Astrocyte (in vitro differentiated cells and primary cell): ENCODE measurements around the gene CAPN9. TPM values are rescaled to one million over a fixed set of nuclear protein-coding genes. Genes with fewer than 3 reads are reported as not detected.

Experiments
- DNase-seq: peaks from one replicate; pipeline ENCODE4 v3.0.0-alpha.2; 2010; ENCODE audit warnings: low read depth
- FAIRE-seq: peaks from 2 replicates; lab custom pipeline; 2011; peaks lifted over from hg19 to GRCh38; lab: Jason Lieb, UNC
- H2AFZ ChIP-seq: 2 replicates; pipeline ENCODE4 v1.6.0; 2012; ENCODE audit warnings: low read depth, low read length, inconsistent platforms
- H3K27ac ChIP-seq: 2 replicates; pipeline ENCODE4 v1.5.1; 2011; ENCODE audit warnings: low read depth, low read length, inconsistent platforms
- H3K27me3 ChIP-seq: 2 replicates; pipeline ENCODE4 v1.6.0; 2011; ENCODE audit warnings: low read length, inconsistent platforms; ENCODE audit not compliant: insufficient read depth
- H3K36me3 ChIP-seq: 2 replicates; pipeline ENCODE4 v1.5.1; 2011; ENCODE audit warnings: low read length, inconsistent platforms; ENCODE audit not compliant: insufficient read depth
- H3K4me1 ChIP-seq: 2 replicates; pipeline ENCODE4 v1.5.1; 2011; ENCODE audit warnings: low read length, inconsistent platforms; ENCODE audit not compliant: insufficient read depth
- H3K4me2 ChIP-seq: 2 replicates; pipeline ENCODE4 v1.6.0; 2012; ENCODE audit warnings: low read length, inconsistent platforms
- H3K4me3 ChIP-seq: 2 replicates; pipeline ENCODE4 v1.5.1; 2011; ENCODE audit warnings: low read depth, mild to moderate bottlenecking, low read length, inconsistent platforms; ENCODE audit not compliant: insufficient read depth
- H3K79me2 ChIP-seq: 2 replicates; pipeline ENCODE4 v1.6.0; 2012; ENCODE audit warnings: mild to moderate bottlenecking, low read length, inconsistent platforms; ENCODE audit not compliant: insufficient read depth
- H3K9ac ChIP-seq: 2 replicates; pipeline ENCODE4 v1.6.0; 2012; ENCODE audit warnings: mild to moderate bottlenecking, low read length, inconsistent platforms
- H3K9me3 ChIP-seq: 2 replicates; pipeline ENCODE4 v1.5.1; 2012; ENCODE audit warnings: low read depth, mild to moderate bottlenecking, low read length, inconsistent platforms; ENCODE audit not compliant: insufficient read depth
- H4K20me1 ChIP-seq: 2 replicates; pipeline ENCODE4 v1.6.0; 2012; ENCODE audit warnings: low read length, inconsistent platforms; ENCODE audit not compliant: insufficient read depth
- H3K27ac Mint-ChIP-seq: one replicate; pipeline ENCODE4 v1.8.0; 2021; ENCODE audit warnings: mild to moderate bottlenecking, mixed read lengths; ENCODE audit not compliant: unreplicated experiment
- H3K27me3 Mint-ChIP-seq: one replicate; pipeline ENCODE4 v1.8.0; 2021; ENCODE audit warnings: low read depth, mixed read lengths; ENCODE audit not compliant: unreplicated experiment
- H3K36me3 Mint-ChIP-seq: one replicate; pipeline ENCODE4 v1.8.0; 2021; ENCODE audit warnings: low read depth, mixed read lengths; ENCODE audit not compliant: unreplicated experiment
- H3K4me1 Mint-ChIP-seq: one replicate; pipeline ENCODE4 v1.8.0; 2021; ENCODE audit warnings: low read depth, mixed read lengths; ENCODE audit not compliant: unreplicated experiment
- H3K4me3 Mint-ChIP-seq: one replicate; pipeline ENCODE4 v1.8.0; 2021; ENCODE audit warnings: mild to moderate bottlenecking, moderate library complexity, mixed read lengths; ENCODE audit not compliant: unreplicated experiment
- H3K9me3 Mint-ChIP-seq: one replicate; pipeline ENCODE4 v1.8.0; 2021; ENCODE audit warnings: mild to moderate bottlenecking, mixed read lengths; ENCODE audit not compliant: unreplicated experiment
- CTCF ChIP-seq: IDR thresholded peaks from 2 replicates; pipeline ENCODE4 v1.5.1; 2011; ENCODE audit warnings: low read depth, mild to moderate bottlenecking, inconsistent platforms, low read length, moderate library complexity; ENCODE audit not compliant: insufficient read depth
- EZH2 ChIP-seq: IDR thresholded peaks from 2 replicates; pipeline ENCODE4 v1.6.1; 2012; ENCODE audit warnings: mild to moderate bottlenecking, low read length, inconsistent platforms; ENCODE audit not compliant: insufficient read depth
- total RNA-seq: library from RNA; stranded (reverse); gene quantifications from 2 replicates; pipeline ENCODE4 v1.2.1, GENCODE V29; 2021

CAPN9 gene
- total RNA-seq, 1 donor from 2014 or later = not detected

- Histone ChIP-seq H3K27ac (no peak overlapping the region), H3K4me1 (no peaks in the 10 kb centered on the region), H3K36me3 (no peaks in the 10 kb centered on the region), H3K9me3 (no peaks in the 10 kb centered on the region), H3K27me3 (peaks cover 2% of the 10 kb centered on the region), H2AFZ (no peak overlapping the region), H4K20me1 (no peaks in the 10 kb centered on the region), H3K4me3 (no peak overlapping the region), H3K79me2 (no peaks in the 10 kb centered on the region), H3K4me2 (no peak overlapping the region), H3K9ac (no peak overlapping the region)
- H3K27ac Mint-ChIP-seq = no peak overlapping the region
- no peak for TF ChIP-seq EZH2
- TF ChIP-seq CTCF = no peak
- FAIRE-seq (no peak), DNase-seq (no peak)
- H3K4me1 Mint-ChIP-seq = no peaks in the 10 kb centered on the region
- H3K4me3 Mint-ChIP-seq = no peak overlapping the region
- H3K9me3 Mint-ChIP-seq = no peaks in the 10 kb centered on the region
- no peaks in the 10 kb centered on the region for H3K36me3 Mint-ChIP-seq
- H3K27me3 Mint-ChIP-seq = peaks cover 13% of the 10 kb centered on the region
Observed at GRCh38 chr1:230797376-230797920, 50.3 kb downstream of the CAPN9 start.

DNA sequence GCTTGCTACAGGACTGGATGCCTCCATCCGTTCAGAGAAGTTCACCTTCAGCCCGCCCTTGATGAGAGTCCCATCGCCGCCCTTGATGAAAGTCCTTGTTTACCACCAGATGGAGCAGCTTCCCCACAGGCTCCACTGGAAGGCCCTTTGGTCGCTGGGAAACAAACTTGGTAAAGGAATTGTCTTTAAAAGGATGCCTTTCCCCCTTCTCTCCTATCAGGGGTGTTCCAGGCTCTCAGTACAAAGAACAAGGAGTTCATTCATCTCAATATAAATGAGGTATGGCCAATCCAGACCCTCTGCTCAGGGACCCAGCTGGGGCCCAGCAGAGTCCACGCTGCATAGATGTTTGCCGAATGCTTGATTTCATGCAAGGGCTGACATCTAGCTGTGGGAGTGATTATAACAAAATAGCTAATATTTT, 50.8 kb downstream of the CAPN9 start:
- Histone ChIP-seq H2AFZ (peak overlapping the region; percentile 57), H3K4me1 (no peaks in the 10 kb centered on the region), H3K9ac (no peak overlapping the region), H4K20me1 (no peaks in the 10 kb centered on the region), H3K9me3 (no peaks in the 10 kb centered on the region), H3K36me3 (no peaks in the 10 kb centered on the region), H3K27me3 (peaks cover 2% of the 10 kb centered on the region), H3K27ac (no peak overlapping the region), H3K4me2 (peak overlapping the region; percentile 59), H3K79me2 (no peaks in the 10 kb centered on the region), H3K4me3 (no peak overlapping the region)
- DNase-seq = peak; percentile 48
- Mint-ChIP-seq H3K27ac (no peak overlapping the region), H3K9me3 (no peaks in the 10 kb centered on the region), H3K4me1 (no peaks in the 10 kb centered on the region), H3K27me3 (peaks cover 10% of the 10 kb centered on the region), H3K36me3 (no peaks in the 10 kb centered on the region), H3K4me3 (no peak overlapping the region)
- FAIRE-seq = peak; percentile 32
- TF ChIP-seq EZH2 = no peak
- TF ChIP-seq CTCF = peak; percentile 75

- Mint-ChIP-seq H3K27ac (no peak overlapping the region), H3K9me3 (no peaks in the 10 kb centered on the region), H3K4me1 (no peaks in the 10 kb centered on the region), H3K27me3 (peaks cover 10% of the 10 kb centered on the region), H3K36me3 (no peaks in the 10 kb centered on the region), H3K4me3 (no peak overlapping the region)
- Histone ChIP-seq H3K4me1 (no peaks in the 10 kb centered on the region), H3K9ac (no peak overlapping the region), H3K9me3 (no peaks in the 10 kb centered on the region), H3K27ac (no peak overlapping the region), H3K4me3 (no peak overlapping the region), H3K27me3 (peaks cover 2% of the 10 kb centered on the region), H3K36me3 (no peaks in the 10 kb centered on the region), H2AFZ (no peak overlapping the region), H3K4me2 (no peak overlapping the region), H3K79me2 (no peaks in the 10 kb centered on the region), H4K20me1 (no peaks in the 10 kb centered on the region)
- no peak for DNase-seq
- FAIRE-seq = no peak
- TF ChIP-seq CTCF = no peak
- TF ChIP-seq EZH2 = no peak
Observed at GRCh38 chr1:230798491-230798890, 51.3 kb downstream of the CAPN9 start.
